Fibroblast of skin of right biceps (primary cell): ENCODE measurements around the gene HESX1.
A peak's percentile ranks its signal among the peaks of the same experiment; 100 is the strongest.

Experiments used
- DNase-seq: peaks from one replicate; pipeline ENCODE4 v3.0.0-alpha.2; 2013

The HESX1 gene

GRCh38 chr3:57166660-57167059 lies 33.1 kb downstream of the HESX1 start:
- no peak for DNase-seq

GRCh38 chr3:57165641-57166040 lies 34.1 kb downstream of the HESX1 start:
- DNase-seq = no peak

DNA sequence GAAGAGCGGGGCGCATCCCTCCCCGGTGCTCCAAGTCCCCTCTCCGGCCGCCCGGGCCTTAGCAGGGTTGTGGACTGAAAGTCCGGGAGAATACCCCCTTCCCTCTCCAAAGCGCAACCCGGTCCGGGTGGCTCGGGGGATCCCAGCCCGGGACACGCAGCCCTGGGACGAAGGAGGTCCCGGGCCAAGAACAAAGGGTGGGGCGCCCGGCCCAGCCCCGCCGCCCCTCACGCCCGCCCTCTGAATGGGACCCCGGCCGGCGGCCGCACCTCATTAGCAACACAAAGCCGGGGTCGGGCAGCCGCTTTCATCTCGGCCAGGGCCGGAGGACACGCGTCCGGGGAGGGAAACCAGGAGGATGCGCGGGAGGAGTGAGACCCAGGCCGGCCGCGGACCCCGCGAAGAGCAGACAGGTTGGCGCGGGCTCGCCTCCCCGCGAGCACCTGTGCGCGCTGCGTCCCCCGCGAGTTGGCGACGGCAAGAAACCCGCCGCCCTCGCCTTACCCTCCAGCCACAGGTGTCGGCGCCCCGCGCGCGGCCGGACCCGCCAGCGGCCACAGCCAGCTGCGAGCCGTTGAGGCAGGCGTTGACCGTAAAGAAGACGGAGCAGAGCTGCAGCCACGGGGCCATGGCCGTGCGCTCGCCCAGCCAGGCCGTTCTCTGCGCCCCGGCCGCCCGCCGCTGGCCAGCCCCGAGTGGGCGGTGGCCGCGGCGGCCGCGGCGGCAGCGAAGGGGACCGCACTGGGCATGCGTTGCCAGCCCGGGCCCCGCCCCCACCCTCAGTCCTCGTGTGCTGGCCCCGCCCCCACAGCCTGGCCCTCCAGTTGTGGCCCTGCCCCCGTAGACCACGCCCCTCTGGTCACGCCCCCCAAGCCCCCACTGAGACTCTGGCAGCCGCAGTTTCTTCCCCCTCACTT lies 34.9 kb downstream of the HESX1 start, which contains the start of gene IL17RD:
TSS of gene IL17RD (minus strand) at position 697 of the 917 bp plus-strand sequence. CDS start at position 630, 67 bp downstream.
- DNase-seq = peak; percentile 76

DNA sequence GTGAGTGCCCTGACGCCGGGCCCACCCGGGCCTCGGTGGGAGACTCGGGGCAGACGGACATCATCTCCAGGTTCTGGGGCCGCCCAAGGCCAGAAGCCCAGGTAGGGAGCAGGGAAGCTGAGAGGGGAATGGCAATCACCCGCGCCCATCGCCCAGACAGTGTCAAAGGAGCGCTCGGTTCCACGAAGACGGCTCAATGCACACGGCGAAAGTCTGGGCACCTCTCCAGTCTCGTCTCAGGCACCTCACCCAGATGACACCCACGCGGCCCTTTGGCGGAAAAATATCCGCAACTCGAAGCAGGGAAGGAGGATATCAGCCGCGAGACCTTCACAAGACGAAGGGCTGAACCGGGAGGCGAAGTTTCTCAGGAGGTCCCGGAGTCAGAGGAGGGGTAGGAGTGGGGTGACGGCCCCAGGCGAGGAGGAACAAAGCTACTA lies 35.5 kb downstream of the HESX1 start:
- DNase-seq = peak; percentile 17

- no peak for DNase-seq
Observed at GRCh38 chr3:57163751-57164150, 36.0 kb downstream of the HESX1 start.

- no peak for DNase-seq
Observed at GRCh38 chr3:57161915-57162314, 37.9 kb downstream of the HESX1 start.

DNA sequence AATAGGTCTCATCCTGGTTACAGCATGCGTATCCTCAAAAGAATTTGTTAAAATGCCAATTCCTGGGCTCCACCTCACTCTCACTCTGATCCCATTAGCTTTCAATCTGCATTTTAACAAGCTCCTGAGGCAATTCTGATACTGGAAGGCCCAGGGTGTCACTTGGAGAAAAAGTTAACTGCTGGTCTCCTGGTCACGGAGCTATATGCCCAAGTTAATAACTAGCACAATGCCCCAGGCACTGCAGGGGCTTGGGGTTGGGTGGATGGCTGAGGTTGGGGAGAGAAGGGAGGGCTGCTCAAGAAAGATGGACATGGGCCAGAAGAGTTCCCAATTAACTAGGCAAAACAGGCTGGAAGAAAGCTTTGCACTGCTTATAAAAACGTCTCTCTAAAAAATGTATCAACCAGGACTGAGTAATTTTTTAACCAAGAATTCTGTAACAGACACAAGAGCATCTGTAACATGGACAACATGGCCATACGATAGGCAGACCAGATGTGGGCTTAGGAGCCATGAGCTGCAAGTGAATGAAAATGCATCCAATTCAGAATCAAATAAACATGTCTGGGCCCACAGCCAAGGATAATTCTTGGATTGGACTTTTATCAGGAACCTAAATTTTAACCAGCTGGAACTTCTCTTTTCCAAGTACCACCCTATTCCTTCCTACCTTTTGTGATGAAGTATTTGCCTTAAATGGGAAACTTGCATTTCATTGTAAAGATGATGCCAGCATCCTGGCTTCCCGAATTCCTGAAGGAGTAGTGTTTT lies 38.8 kb downstream of the HESX1 start:
- DNase-seq = peak; percentile 29

DNA sequence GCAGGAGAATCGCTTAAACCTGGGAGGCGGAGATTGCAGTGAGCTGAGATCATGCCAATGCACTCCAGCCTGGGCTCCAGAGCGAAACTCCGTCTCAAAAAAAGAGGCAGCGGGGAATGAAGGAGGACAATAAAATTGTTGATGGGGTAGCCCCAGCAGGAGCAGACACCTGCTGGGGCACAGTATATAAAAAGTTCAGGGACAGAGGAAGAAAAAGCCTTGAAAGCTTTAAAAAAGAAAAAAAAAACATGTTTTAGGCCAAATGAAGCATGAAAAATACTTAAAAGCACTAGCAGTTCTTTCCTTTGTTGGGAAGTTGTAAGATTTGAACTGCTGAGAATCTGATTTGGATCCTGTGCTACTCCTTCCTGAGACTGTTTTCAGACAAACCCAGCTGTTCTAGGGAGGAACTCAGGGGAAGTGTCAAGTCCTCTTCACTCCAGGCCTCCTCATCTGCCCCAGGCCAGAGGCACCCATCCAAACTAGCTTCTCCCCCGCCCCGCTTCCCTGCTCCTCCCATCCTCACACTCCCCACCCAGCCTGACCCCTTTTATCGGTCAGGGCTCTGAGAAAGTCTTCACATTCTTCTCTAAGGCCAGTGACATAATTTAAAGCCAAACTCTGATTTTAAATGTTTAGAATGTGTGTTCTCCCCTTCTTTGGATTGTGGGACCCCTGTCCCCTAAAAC lies 39.6 kb downstream of the HESX1 start:
- DNase-seq = no peak

DNA sequence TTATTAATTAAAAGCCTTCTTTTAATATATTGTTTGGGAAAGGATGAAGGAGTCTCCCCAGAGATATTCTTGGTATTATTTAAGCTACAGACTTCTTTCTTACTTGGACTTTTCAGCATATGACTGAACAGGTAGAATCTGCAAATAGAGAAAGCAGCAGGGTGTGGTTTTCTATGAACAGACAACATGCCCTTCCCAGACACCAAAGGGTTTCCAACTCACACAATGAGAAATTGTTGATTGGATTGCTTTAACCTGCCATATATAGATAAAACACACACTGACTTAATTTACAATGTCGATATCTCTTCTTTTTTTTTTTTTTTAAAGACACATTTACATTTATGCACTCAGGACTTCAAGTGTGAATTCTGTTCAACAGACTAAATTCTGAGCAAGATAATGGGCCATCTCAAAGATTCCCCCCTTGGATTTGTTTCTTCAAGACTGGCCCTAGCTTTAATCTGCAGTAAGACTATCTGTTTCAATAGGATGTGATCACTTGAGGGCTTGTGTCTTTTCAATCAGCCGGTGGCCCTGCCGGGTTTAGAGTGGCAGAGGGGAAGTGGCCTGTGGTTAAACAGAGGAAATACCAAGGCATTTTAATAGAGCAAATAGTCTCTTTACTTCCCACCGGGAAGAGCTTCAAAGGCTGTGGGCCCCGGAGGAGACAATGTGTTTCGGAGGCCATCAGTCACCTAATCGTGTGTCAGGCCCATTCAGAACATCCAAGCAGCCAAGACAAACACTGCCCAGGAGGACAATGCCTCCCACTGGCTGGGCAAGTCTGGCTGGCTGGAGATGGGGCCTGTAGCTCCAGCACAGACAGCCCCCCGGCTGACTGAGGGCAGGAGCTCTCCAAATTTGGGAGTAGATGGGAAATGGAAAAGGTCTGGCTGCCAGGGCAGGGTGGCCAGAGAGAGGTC lies 40.7 kb downstream of the HESX1 start:
- DNase-seq = peak; percentile 11

- DNase-seq = no peak
Observed at GRCh38 chr3:57158325-57158724, 41.5 kb downstream of the HESX1 start.

- no peak for DNase-seq
Observed at GRCh38 chr3:57157545-57157944, 42.2 kb downstream of the HESX1 start.

DNA sequence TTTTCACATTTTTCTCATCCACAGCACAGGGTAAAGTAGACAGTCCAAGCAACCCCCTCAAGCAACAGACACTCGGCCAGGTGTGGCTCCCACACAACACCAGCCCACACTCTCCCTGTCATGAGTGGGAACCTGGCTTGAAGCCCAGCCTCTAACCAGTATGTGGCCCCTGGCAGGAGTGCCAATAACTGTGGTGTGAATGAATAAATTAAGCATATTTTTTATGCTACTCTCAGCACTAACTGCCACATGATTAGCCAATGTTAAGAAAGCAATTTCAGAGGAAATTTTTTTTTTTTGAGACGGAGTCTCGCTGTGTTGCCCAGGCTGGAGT lies 44.5 kb downstream of the HESX1 start:
- no peak for DNase-seq

DNA sequence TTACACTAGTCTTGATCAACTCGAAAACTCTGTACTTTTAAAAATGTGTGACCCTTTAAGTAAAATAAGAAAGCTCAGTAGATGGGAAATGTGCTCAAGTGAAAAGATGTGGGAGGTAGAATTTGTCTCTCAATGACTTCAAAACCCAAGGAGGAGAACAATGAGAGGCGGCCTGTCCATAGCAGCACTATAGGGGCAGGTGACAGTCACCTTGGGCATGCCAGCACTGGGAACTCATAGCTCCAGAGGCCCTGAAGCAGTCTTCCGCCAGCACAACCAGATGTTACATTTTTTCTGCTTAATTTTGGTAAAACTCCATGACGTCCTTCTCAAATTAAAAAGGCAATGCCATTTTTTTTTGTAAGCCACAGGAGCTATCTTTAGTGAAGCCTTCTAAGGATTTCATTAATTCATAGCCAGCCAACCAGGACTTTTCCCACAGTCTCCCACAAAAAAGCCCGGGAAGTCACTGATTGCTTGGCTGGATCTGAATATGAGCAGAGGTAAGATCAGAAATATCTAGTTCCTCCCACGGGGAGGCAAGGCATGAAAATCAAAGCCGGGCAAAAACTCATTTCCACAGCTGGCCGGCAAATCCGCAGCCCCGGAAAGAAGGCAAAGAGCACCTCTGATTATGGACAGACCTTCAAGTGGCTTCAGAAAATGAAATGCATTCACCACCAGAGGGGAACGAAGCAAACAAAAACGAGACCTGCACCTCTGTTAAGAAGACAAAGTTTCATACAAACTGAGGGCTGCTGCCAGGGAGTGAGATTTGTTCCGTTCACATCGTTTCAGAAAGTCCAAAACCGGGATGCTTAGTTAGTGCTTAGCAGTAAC lies 45.1 kb downstream of the HESX1 start:
- no peak for DNase-seq

GRCh38 chr3:57152151-57153143 lies 47.3 kb downstream of the HESX1 start:
- no peak for DNase-seq

DNA sequence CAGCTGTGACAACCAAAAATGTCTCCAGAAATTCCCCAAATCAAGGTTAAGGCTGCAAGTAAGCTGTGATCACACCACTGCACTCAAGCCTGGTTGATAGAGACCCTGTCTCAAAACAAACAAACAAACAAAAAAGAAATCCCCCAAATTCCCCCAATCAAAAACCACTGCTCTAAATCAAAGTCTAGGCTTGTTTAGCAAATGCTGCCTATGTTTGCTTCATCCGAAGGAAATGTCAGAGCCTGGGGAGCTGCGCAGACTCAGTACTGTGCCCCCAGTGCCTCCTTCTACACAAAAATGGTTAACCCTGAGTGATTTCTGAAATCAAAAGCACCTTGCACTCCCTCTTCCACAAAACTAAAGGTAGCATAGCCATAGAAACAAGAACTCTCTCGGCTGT lies 48.0 kb downstream of the HESX1 start:
- no peak for DNase-seq

DNA sequence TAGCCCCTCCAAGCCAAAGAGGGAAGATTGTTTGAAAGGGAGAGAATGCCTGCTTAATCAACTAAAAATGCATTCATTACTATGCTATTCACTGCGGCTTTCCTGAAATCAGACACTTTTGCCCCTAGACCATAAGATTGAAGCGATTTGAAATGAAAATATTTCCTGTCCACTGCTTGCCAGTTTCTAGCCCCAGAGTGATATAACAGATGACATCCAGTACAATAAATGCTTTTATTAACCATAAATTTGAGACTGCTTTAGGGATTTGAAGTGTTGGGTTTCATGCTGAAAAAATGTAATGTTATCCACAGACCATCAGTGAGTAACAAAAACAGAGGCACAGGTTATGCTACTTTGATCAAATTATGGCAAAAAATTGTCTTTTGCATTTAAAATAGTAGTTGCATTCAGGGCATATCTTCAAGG lies 48.7 kb downstream of the HESX1 start:
- peak; percentile 72 for DNase-seq

DNA sequence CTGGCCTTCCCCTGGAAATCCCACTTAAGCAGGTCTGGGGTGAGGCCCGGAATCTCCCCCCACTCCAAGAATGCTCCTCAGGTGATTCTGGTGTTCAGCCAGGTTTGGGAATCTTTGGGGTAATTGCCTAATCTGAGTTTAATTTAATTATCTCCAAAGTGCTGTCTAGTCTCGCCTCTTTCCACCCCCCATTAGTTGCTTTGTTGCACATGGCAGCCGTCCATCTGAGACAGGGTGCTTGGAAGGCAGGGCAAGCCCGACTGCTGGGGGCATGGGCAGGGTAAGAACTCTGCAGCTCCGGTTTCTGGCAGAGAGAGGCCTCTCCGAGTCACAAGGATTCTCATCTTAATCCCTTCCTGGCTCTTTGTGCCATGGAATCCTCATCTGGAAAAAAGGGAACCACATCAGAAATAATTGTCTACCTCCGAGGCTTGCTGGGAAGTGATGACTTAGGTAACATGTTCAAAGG lies 49.6 kb downstream of the HESX1 start:
- peak; percentile 23 for DNase-seq
